Upper lobe of left lung (tissue), 6 donors: ENCODE results near the gene MAP3K10. TPM values are rescaled to one million over a fixed set of nuclear protein-coding genes. Genes with fewer than 3 reads are reported as not detected.
"Not testable (repeated sequence)": the region's sequence is repeated elsewhere in the genome, so short reads cannot be mapped to it uniquely, and the experiment has no call there.

Experiments
- ATAC-seq, 2 donors: fragments of 200-7000 bp; cut with Tn5 transposase; one replicate each; pipeline ENCODE4 v1.9.1; 2022; ENCODE audit warnings: mild to moderate bottlenecking in 2 of 2, moderate library complexity in 2 of 2; ENCODE audit not compliant: low FRiP score in 2 of 2
- DNase-seq, 2 donors: peaks; one replicate each; pipeline ENCODE4 v3.0.0-alpha.2; 2019 to 2020
- H3K27ac ChIP-seq, 4 donors: fragments of 200-600 bp; sonication (generic); one replicate each; pipeline ENCODE4 v1.5.1; 2016 to 2019
- H3K27me3 ChIP-seq, 4 donors: fragments of 200-600 bp; sonication (generic); one replicate each; pipeline ENCODE4 v1.5.1; 2017 to 2019
- H3K36me3 ChIP-seq, 4 donors: fragments of 200-600 bp; sonication (generic); one replicate each; pipeline ENCODE4 v1.5.1; 2016 to 2019
- H3K4me1 ChIP-seq, 4 donors: fragments of 200-600 bp; sonication (generic); one replicate each; pipeline ENCODE4 v1.5.1; 2018 to 2019
- H3K4me3 ChIP-seq, 4 donors: fragments of 200-600 bp; sonication (generic); one replicate each; pipeline ENCODE4 v1.5.1; 2017 to 2019; ENCODE audit warnings: mild to moderate bottlenecking in 2 of 4, moderate library complexity in 1 of 4
- H3K9me3 ChIP-seq, 4 donors: fragments of 200-600 bp; sonication (generic); one replicate each; pipeline ENCODE4 v1.5.1; 2018 to 2019
- EP300 ChIP-seq, 4 donors: sonication (generic); formaldehyde crosslinking; IDR thresholded peaks; one replicate each; pipeline ENCODE4 v1.5.1; 2017; ENCODE audit warnings: antibody characterized with exemption in 4 of 4, control low read depth in 2 of 4
- POLR2A ChIP-seq, 4 donors: fragments of 450-650 bp; IDR thresholded peaks; one replicate each; pipeline ENCODE4 v1.5.1; 2016 to 2017; ENCODE audit warnings: antibody characterized with exemption in 4 of 4, mild to moderate bottlenecking in 2 of 4
- POLR2AphosphoS5 ChIP-seq, 2 donors: sonication (generic); formaldehyde crosslinking; IDR thresholded peaks; one replicate each; pipeline ENCODE4 v1.5.1; 2017; ENCODE audit warnings: antibody characterized with exemption in 2 of 2
- WGBS, 2 donors: methylation state at CpG; one replicate each; pipeline ENCODE4 v1.1.5; 2017 to 2018; 5-methylcytosine and 5-hydroxymethylcytosine counted together
- total RNA-seq, 6 donors: library from RNA; depleted of rRNA in 4 of 6; stranded (reverse); fragments of >200 nt in 4 of 6; gene quantifications; one replicate each; pipeline versions ENCODE4 v1.1.0 to v1.2.1, GENCODE V29; 2016 to 2021
- TF ChIP-seq, protein P1 (sequence below), 6 experiments: fragments of 450-650 bp in 4 of 6; fragments of 200-600 bp in 2 of 6; sonication (generic) in 2 of 6; IDR thresholded peaks; one replicate each; pipeline ENCODE4 v1.5.1; 2016 to 2019; ENCODE audit warnings: antibody characterized with exemption in 6 of 6
- donor health status: DM: no; HTN: no; CAD: no; lungs with moderate emphysema.
- donor health status: DM: no; HTN: yes; CAD: no; lungs with severe emphysema.

Gene MAP3K10
- total RNA-seq, 6 donors from 2014 or later, result 9.0 to 56.6 (median 18.4) TPM

DNA sequence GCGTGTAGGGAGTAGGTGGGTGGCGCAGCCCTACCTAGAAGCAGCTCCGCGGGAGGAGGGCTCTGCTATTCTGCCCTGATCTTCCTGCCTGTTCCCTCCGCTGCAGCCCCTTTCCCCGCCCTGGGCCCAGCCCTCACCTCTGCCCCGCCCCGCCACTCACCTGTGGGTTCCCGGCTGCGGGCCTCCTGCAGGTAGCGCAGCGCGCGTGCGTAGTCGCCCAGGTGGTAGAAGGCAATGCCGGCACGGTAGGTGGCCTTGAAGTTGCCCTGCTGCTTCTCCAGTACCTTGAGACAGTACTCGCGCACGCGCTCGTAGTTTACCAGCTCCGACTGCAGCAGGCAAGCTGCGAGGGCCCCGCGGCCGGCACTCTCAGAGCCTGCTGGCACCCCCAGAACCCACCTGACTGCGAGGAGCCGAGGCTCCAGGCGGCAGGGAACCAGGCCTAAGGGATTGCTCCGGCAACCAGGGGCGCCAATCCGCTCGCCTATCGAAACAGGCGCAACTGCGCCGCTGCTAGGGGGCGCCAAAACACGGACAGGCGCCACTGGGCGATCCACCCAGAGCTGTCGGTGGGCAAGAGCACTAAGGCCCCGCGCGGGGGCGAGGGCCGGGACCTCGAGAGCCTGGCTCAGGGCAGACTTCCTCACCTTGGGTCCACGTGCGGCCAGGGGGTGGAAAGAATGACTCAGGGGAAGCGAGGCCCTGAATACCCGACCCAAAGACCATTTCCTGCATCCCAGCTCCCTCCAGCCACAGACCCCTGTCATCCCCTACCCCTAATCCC, 26.0 kb downstream of the MAP3K10 start:
- Histone ChIP-seq H3K27ac (no peak overlapping the region), H3K27me3 (peaks cover 3 to 32% (median 23%) of the 10 kb centered on the region in 4 donors), H3K4me1 (peaks cover 12 to 22% (median 15%) of the 10 kb centered on the region in 4 donors), H3K4me3 (peak overlapping the region in 2 of 4 donors; percentile 11 to 27), H3K9me3 (no peaks in the 10 kb centered on the region), H3K36me3 (no peaks in the 10 kb centered on the region)
- WGBS, 2 donors, result 4 to 11% methylated on average over 17 to 27 of the region's 54 CpGs
- ATAC-seq, result peak; percentile 2 to 57
- DNase-seq, result peak; percentile 59 to 88
- no peak for TF ChIP-seq POLR2AphosphoS5 (IDR thresholded peaks at IDR 0.05)
- TF ChIP-seq, protein P1, sequence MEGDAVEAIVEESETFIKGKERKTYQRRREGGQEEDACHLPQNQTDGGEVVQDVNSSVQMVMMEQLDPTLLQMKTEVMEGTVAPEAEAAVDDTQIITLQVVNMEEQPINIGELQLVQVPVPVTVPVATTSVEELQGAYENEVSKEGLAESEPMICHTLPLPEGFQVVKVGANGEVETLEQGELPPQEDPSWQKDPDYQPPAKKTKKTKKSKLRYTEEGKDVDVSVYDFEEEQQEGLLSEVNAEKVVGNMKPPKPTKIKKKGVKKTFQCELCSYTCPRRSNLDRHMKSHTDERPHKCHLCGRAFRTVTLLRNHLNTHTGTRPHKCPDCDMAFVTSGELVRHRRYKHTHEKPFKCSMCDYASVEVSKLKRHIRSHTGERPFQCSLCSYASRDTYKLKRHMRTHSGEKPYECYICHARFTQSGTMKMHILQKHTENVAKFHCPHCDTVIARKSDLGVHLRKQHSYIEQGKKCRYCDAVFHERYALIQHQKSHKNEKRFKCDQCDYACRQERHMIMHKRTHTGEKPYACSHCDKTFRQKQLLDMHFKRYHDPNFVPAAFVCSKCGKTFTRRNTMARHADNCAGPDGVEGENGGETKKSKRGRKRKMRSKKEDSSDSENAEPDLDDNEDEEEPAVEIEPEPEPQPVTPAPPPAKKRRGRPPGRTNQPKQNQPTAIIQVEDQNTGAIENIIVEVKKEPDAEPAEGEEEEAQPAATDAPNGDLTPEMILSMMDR (IDR thresholded peaks at IDR 0.05), result peak in 3 of 6 experiments; percentile 21 to 34 (median 23)

- H3K4me3 ChIP-seq, result peak within 1 kb of the TSS in 2 of 4 donors; percentile 11 to 27
- WGBS, 2 donors, result 5 to 10% methylated on average over 24 to 36 of the region's 75 CpGs
Measured at GRCh38 chr19:40217934-40218890, 27.0 kb downstream of the MAP3K10 start, which contains the start of gene TTC9B. Gene TTC9B (minus strand): TSS chr19:40218384. CDS start chr19:40218381, 3 bp downstream.

GRCh38 chr19:40219029-40219428, 27.8 kb downstream of the MAP3K10 start:
- not testable (repeated sequence) for ATAC-seq, H3K36me3 ChIP-seq, H3K4me3 ChIP-seq, H3K27ac ChIP-seq, DNase-seq, H3K9me3 ChIP-seq
- 88 to 90% methylated on average over 4 of the region's 4 CpGs for WGBS, 2 donors
- H3K4me1 ChIP-seq, result peaks cover 16 to 33% (median 23%) of the 10 kb centered on the region in 4 donors
- peaks cover 3 to 45% (median 23%) of the 10 kb centered on the region in 4 donors for H3K27me3 ChIP-seq

More at GRCh38 chr19:40217934-40218890, 27.0 kb downstream of the MAP3K10 start, which contains the start of gene TTC9B:
- no peaks in the 10 kb centered on the region for H3K36me3 ChIP-seq
- TF ChIP-seq, protein P1 (IDR thresholded peaks at IDR 0.05), result no peak
- no peak for TF ChIP-seq POLR2A (IDR thresholded peaks at IDR 0.05)
- TF ChIP-seq EP300 (IDR thresholded peaks at IDR 0.05), result no peak
- TF ChIP-seq POLR2AphosphoS5 (IDR thresholded peaks at IDR 0.05), result no peak
- peaks cover 13 to 29% (median 19%) of the 10 kb centered on the region in 4 donors for H3K4me1 ChIP-seq
- peaks cover 3 to 37% (median 23%) of the 10 kb centered on the region in 4 donors for H3K27me3 ChIP-seq
- DNase-seq (peak in 1 of 2 donors; percentile 89), ATAC-seq (peak in 1 of 2 donors; percentile 18)
- no peaks in the 10 kb centered on the region for H3K9me3 ChIP-seq
- no peak within 1 kb of the TSS for H3K27ac ChIP-seq

DNA sequence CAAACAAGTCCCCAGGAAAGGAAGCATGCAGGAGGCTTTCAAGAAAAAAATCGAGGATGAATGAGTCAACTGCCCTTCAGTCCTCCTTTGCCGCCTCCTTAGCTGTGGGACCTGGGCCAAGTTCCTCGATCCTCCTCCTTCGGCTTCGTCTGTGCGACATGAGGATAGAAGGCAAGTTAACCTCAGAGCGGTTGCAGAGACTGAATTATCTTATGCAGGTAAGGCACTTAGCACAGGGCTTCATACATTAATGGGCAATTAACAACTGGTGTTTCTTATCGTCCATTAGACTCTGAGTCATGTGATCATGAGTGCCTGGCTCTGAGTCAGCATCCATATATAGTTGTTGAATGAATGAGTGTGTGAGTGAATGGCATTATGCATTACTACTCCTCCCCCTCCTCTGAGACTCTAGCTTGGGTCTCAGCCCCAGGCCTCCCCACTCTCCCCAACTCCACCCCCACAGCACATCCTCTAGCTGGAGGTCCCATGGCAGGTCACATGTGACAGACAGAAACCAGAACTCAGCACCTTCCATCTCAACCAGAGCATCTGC, 28.6 kb downstream of the MAP3K10 start:
- Histone ChIP-seq H3K27me3 (peaks cover 3 to 48% (median 23%) of the 10 kb centered on the region in 4 donors), H3K4me3 (no peak overlapping the region), H3K9me3 (no peaks in the 10 kb centered on the region), H3K36me3 (no peaks in the 10 kb centered on the region), H3K4me1 (peaks cover 16 to 33% (median 23%) of the 10 kb centered on the region in 4 donors), H3K27ac (no peak overlapping the region)
- TF ChIP-seq POLR2AphosphoS5 (IDR thresholded peaks at IDR 0.05) (no peak), EP300 (IDR thresholded peaks at IDR 0.05) (no peak), POLR2A (IDR thresholded peaks at IDR 0.05) (no peak)
- TF ChIP-seq, protein P1 (IDR thresholded peaks at IDR 0.05), result no peak
- 29 to 30% methylated on average over 8 of the region's 8 CpGs for WGBS, 2 donors
- ATAC-seq, result no peak
- DNase-seq, result no peak
